Measurements from ENCODE around the gene PCDHB10.

- TF ChIP-seq POLR2AphosphoS5 (IDR thresholded peaks at IDR 0.05) = no peak
- no peak for TF ChIP-seq CTCF (IDR thresholded peaks at IDR 0.05 in 8 of 11, conservative IDR thresholded peaks at IDR 0.05 in 3 of 11)
Observed at GRCh38 chr5:141155540-141156374, 36.4 kb upstream of the PCDHB10 start.
